GM15510 (cell line): ENCODE data around the gene TEKT1.
A peak's percentile ranks its signal among the peaks of the same experiment; 100 is the strongest.

Experiments
- POLR2A ChIP-seq: IDR thresholded peaks from 3 replicates; pipeline ENCODE4 v1.6.1; 2011; ENCODE audit warnings: borderline replicate concordance; ENCODE audit not compliant: insufficient read length; ENCODE audit errors: extremely low read depth

Gene TEKT1

DNA sequence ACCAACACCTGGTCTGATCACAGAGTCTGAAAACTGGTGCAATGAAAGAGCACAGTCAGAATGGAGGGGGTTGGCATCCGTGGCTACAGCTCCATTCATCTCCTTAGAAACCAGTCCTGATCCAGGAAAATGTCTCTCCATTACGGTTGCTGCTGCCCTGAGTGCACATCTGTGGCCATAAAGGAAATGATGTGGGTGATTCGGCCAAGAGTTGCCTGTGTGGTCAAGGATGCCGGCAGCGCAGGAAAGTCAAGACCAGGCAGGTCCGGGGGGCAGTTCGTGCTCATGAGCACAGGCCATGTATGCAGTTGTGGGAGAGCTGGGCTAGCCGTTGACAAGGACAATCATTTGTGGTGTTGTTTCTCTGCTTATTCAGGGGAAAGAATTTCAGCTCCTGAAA lies 69.8 kb downstream of the TEKT1 start:
- TF ChIP-seq POLR2A = no peak

DNA sequence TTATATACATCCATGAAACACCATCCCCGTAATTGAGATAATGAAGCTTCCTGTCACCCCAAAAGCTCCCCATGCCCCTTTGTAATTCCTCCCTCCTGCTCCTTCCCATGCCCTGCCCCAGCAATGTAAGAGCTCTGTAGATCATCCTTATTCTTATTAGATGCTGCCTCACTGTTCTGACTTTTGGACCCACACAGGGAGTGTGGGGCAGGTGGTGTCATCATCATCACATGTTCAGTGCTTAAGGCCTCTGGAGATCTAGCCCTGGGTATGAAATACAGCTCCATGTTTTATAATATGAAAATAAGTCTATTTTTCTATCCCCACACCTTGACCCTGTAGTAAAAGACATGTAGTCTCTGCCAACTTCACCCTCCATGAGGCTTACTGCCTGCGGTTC lies 73.8 kb downstream of the TEKT1 start:
- no peak for TF ChIP-seq POLR2A

DNA sequence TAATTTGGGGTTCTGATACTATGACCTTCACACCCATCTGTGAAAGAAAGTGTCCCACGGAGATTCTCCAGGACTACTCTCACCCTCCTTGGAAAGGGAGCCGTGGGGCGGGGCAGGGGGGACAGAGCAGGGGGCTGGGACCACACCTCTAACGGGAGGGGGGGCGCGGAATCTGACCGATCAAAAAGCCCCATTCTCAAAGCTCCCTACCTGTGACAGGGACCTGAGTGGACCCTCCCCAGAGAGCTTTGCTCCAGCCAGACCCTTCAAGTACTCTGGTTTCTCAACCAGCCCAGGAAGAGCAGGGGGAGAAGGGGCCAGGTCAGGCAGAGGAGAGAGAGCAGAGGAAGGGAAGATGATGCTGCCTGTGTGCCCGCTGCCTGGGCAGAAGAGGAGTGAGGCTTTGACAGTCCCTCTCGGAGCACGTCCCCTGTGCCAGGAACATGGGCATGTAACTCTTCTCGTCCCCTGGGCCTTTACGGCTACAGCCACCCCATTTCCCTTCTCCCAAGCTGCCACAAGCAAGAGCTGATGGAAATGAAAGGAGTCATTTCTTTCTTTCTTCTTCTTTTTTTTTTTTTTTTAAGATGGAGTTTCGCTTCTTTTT lies 75.0 kb downstream of the TEKT1 start:
- no peak for TF ChIP-seq POLR2A

DNA sequence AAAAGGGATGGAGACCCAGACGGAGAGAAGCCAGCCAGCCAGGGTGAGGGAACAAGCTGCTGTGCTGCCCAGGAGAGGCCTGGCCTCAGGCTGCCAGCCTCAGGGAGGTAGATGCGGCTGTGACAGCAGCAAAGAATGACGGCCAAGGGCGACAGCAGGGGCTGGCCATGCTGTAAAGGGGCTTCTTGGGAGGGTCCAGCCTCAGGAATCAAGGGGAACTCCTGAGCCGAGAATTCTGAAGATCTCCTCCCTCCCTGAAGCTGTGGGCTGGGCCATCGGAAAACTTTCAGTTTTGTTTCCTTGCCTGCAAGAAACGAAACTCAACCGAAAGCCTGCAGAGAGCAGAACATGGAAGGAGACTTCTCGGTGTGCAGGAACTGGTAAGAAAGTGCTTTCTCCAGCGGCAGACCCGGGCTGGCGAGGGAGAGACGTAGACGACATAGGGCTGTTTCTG lies 75.8 kb downstream of the TEKT1 start, which contains the start of gene XAF1:
Gene XAF1, plus strand, starts transcription at position 316 of the 454 bp plus-strand sequence. Its CDS starts 33 bp downstream, at position 349.
- TF ChIP-seq POLR2A = peak; percentile 57

DNA sequence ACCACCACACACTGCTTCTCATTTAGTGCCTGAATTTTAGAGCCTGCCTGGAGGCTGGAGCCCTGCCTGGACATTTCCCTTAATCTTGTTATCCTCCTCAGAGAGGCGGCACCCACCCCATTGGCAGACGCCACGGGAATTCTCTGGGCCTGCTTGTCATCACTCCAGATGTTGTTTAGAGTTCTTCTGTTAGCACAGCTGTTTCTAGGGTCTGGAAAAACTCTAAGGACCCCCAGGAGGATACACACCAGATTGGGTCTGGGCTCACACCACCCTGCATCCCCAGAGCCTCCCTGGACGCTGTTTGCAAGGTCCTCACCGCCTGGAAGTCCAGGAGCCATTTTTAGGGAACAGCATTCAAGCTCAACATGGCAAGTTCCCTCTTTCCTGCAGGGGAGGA lies 76.2 kb downstream of the TEKT1 start:
- no peak for TF ChIP-seq POLR2A

DNA sequence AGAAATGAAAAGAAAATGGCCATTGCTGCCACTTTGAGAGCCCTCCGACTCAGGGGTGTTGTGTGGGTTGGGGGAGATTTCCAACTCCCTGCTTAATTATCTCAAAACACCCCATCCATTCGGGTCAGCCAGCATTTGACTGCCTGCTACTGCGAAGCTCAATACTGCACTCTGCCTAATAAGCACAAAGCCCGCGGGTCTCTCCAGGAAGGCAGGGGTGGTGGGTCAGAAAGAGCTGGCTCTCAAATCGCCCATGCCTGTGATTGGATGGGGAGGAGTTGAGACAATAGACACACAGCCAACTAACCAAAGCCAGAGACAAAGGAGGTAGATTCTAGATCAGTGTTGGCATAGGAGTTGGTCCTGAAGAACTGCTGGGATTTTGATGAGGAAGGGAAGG lies 78.0 kb downstream of the TEKT1 start:
- TF ChIP-seq POLR2A = no peak

DNA sequence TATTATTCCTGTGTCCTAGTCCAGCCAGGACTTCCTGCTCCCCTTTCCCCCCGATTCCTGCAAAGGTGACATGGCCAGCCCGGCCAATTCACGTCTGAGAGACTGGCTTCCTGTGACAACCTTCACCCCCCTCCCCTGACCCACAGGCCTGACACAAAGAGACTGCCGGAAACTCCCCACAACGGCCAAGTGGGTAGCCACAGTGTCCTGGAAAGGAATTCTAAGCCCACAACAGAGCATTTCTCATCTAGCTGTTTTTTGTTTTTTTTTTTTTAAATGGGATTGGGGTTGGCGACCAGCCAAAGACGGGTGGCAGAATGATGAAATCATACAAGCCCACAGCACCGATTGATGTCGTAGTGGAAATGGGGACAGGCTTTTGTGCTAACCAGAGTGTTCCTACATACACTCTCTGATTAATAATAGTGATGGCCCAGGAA lies 78.5 kb downstream of the TEKT1 start:
- no peak for TF ChIP-seq POLR2A

DNA sequence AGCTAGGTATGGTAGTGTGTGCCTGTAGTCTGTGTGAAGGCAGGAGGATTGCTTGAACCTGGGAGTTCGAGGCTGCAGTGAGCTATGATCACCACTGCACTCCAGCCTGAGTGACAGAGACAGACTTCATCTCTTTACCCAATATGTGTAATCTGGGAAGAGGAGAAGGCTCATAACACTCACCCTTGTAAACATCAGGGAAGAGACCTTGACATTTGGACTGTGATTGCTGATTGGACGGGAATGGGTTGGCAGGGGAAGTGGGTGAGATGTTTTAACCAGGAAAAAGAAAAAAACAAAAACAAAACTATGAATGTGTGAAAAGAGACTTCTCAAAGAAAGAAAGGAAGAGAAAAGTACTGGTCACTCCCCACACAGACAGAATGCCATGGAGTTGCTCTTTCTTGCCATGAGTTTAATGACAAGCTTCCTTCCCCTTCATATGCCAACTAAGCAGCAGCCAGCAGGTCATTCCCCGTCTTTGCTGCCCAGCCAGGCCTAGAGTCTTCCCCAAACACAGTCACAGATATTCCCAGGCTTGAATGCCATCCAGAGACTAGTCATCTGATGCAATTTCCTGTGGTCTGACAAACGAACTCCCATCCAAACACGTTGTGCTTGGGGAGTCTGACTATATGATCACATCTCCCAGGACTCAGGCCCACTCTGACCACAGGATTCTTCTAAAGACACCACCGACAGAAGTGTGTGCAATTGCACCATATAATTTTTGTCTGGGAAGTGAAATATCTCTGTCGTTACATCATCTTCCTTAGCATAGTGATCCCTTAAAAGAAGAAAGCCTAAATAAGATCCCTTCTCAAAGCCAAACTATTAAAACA lies 79.2 kb downstream of the TEKT1 start:
- no peak for TF ChIP-seq POLR2A

DNA sequence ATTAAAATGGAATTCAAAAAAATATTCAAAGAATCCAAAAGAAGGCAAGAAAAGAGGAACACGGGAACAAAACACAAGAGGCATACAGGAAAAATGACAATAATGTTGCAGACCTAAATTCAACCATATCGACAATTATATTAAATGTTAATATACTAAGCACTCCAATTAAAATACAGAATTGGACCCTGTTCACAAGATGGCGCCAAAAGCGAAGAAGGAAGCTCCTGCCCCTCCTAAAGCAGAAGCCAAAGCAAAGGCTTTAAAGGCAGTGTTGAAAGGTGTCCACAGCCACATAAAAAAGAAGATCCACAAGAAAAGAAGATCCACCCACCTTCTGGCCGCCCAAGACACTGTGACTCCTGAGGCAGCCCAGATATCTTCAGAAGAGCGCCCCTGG lies 82.0 kb downstream of the TEKT1 start:
- no peak for TF ChIP-seq POLR2A

DNA sequence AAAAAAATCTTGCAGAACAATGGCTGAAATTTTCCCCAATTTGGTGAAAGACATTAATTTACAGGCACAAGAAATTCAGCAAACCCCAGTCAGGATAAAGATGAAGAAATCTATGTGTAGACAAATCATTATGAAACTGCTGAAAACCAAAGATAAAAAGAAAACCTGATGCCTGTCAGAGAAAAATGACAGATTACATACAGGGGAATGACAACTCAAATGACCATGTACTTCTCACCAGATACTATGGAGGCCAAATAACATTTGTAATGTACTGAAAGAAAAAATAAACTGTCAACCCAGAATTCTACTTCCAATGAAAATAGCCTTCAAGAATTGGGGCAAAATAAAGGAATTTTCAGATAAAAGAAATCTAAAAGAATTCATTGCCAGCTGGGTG lies 82.9 kb downstream of the TEKT1 start:
- TF ChIP-seq POLR2A = no peak
